Measurements from ENCODE around the gene FASN.

DNA sequence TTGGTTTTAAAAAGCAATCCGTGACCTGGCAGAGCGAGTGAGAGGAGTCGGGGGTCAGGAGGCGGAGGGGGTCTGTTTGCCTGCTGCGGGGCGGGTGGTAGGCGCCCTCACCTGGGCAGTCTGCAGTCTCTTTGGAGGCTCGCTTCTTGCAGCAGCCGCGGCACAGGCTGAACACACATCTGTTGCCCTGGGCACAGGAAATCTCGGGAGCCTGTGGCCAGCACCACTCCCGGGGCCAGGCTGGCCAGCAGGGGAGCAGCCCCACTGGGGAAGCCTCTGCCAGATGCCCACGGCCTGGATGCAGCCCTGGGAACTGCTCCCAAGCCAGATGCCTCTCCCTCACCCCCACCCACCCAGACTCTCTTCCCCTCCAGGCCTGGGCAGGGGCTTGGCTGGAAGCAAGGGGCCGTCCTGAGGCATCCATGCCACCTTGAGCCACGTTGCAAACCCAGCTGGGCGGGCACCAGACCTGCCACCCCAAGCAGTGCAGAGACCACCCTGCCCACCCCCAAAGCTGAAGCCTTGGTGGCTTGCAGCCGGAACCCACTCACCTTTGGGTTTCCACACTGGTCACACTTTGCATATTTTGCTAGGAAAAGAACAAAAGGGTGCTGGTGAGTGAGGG is 39.7 kb downstream of the FASN start:
- TF ChIP-seq POLR2AphosphoS5 (IDR thresholded peaks at IDR 0.05; ENCODE audit: borderline replicate concordance, low read depth, low read length) (no peak), FOXP2 (optimal IDR thresholded peaks at IDR 0.05; ENCODE audit: control extremely low read depth, extremely low read length, insufficient read depth) (no peak)
